Coronary artery (tissue), 2 donors: Measurements from ENCODE around the gene DIAPH1.
A peak's percentile ranks its signal among the peaks of the same experiment; 100 is the strongest.

ENCODE experiments used
- DNase-seq: peaks from one replicate; pipeline ENCODE4 v3.0.0-alpha.2; 2017; ENCODE audit warnings: low spot score
- H3K27ac ChIP-seq, 2 donors: fragments of 200-600 bp; sonication (generic); one replicate each; pipeline ENCODE4 v1.5.1; 2016 to 2019
- H3K4me3 ChIP-seq: fragments of 200-600 bp; sonication (generic); 2 replicates; pipeline ENCODE4 v1.5.1; 2016; ENCODE audit warnings: mild to moderate bottlenecking, moderate library complexity
- CTCF ChIP-seq: fragments of 200-600 bp; sonication (generic); IDR thresholded peaks from one replicate; pipeline ENCODE4 v1.5.1; 2019; ENCODE audit warnings: antibody characterized with exemption

The DIAPH1 gene

GRCh38 chr5:141635646-141636045 lies 16.8 kb upstream of the DIAPH1 start:
- DNase-seq: peak; percentile 55
- Histone ChIP-seq H3K27ac (no peak overlapping the region), H3K4me3 (peak overlapping the region; percentile 86)
- TF ChIP-seq CTCF: no peak

- H3K4me3 ChIP-seq: no peak overlapping the region
- DNase-seq: peak; percentile 53
- no peak for TF ChIP-seq CTCF
Measured at GRCh38 chr5:141634720-141635119, 15.9 kb upstream of the DIAPH1 start.

GRCh38 chr5:141633871-141634561 lies 15.2 kb upstream of the DIAPH1 start:
- Histone ChIP-seq H3K27ac (no peak overlapping the region), H3K4me3 (no peak overlapping the region)
- no peak for TF ChIP-seq CTCF
- DNase-seq: peak; percentile 9

More at GRCh38 chr5:141634720-141635119, 15.9 kb upstream of the DIAPH1 start:
- H3K27ac ChIP-seq: no peak overlapping the region

- DNase-seq: peak; percentile 22
- Histone ChIP-seq H3K27ac (no peak overlapping the region), H3K4me3 (no peak overlapping the region)
- TF ChIP-seq CTCF: no peak
Measured at GRCh38 chr5:141632650-141633049, 13.8 kb upstream of the DIAPH1 start.

GRCh38 chr5:141630570-141631140 lies 11.9 kb upstream of the DIAPH1 start:
- no peak overlapping the region for H3K4me3 ChIP-seq
- no peak for DNase-seq

GRCh38 chr5:141628175-141628788 lies 9.5 kb upstream of the DIAPH1 start:
- no peak for DNase-seq
- no peak for TF ChIP-seq CTCF
- Histone ChIP-seq H3K27ac (no peak overlapping the region), H3K4me3 (no peak overlapping the region)

More at GRCh38 chr5:141630570-141631140, 11.9 kb upstream of the DIAPH1 start:
- TF ChIP-seq CTCF: no peak
- no peak overlapping the region for H3K27ac ChIP-seq
